Suprapubic skin (tissue), 4 donors: Measurements from ENCODE around the gene CTTNBP2.

Experiments used
- CTCF ChIP-seq, 2 donors: fragments of 200-600 bp in 1 of 2; fragments of 450-650 bp in 1 of 2; sonication (generic) in 1 of 2; IDR thresholded peaks; one replicate each; pipeline ENCODE4 v1.5.1; 2016 to 2019; ENCODE audit warnings: antibody characterized with exemption in 2 of 2, mild to moderate bottlenecking in 1 of 2, moderate library complexity in 1 of 2
- EP300 ChIP-seq: sonication (generic); formaldehyde crosslinking; IDR thresholded peaks from one replicate; pipeline ENCODE4 v1.6.1; 2017; ENCODE audit warnings: antibody characterized with exemption
- POLR2A ChIP-seq, 2 donors: fragments of 450-650 bp; IDR thresholded peaks; one replicate each; pipeline ENCODE4 v1.6.1; 2017; ENCODE audit warnings: antibody characterized with exemption in 2 of 2, mild to moderate bottlenecking in 2 of 2, moderate library complexity in 2 of 2
- POLR2AphosphoS5 ChIP-seq, 3 donors: sonication (generic); formaldehyde crosslinking; IDR thresholded peaks; one replicate each; pipeline ENCODE4 v1.6.1; 2017; ENCODE audit warnings: antibody characterized with exemption in 3 of 3

GRCh38 chr7:117762055-117762454, 111.2 kb downstream of the CTTNBP2 start:
- TF ChIP-seq EP300 = no peak
- TF ChIP-seq POLR2A (IDR thresholded peaks at IDR 0.05) = no peak
- no peak for TF ChIP-seq CTCF (IDR thresholded peaks at IDR 0.05)
- TF ChIP-seq POLR2AphosphoS5 (IDR thresholded peaks at IDR 0.05) = no peak
